ENCODE results near the gene CNTNAP5.

Gene CNTNAP5

DNA sequence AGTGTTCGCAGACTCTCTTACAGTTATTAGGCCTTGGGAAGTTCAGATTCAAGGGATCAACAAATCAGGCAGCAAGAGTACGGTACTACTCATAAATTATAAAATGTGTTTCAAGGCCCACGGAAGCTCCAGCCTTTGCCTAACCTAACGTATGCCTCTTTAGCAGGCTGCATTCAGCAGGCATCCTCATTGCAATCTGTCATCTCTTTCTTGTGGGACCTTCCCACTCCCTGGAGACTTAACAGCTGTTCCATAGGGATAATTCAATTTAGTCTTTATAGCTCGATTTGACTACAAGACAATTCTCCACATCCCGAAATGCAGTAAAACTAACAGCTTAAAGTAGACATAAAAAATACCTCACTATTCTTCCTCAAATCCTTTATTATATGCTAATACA, 453.7 kb downstream of the CNTNAP5 start:
- no peak for DNase-seq

DNA sequence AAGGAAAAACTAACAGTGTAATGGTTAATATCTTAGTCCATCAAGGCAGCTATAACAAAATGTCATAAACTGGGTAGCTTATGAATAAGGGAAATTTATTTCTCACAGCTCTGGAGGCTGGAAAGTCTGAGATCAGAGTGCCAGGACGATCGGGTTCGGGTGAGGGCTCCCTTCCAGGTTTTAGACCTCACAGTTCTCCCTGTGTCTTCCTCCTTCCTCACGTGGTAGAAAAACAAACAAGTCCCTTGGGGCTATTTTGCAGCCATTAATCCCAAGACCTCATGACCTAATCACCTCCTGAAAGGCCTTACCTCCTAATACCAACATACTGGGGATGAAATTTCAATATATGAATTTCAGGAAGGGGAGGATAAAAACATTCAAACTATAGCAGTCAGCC, 455.9 kb downstream of the CNTNAP5 start:
- DNase-seq, result no peak

DNA sequence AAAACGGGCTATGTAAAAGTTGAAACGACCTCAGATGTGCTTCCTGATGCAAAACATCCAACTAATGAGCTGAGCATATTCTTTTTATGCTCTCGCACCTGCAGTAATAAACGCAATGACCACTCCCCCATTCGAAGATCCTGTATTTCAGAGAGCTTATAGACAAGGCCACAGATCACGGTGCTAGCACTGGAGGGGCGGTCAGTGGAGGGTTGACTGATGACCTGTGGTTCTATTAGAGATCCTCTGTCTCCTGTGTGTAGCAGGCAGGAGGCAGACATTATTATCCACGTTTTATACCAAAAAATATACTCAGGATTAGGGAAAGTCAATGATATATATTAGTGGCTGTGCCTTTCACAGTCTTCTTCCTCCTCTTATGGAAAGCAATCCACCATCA, 457.0 kb downstream of the CNTNAP5 start:
- no peak for DNase-seq

DNA sequence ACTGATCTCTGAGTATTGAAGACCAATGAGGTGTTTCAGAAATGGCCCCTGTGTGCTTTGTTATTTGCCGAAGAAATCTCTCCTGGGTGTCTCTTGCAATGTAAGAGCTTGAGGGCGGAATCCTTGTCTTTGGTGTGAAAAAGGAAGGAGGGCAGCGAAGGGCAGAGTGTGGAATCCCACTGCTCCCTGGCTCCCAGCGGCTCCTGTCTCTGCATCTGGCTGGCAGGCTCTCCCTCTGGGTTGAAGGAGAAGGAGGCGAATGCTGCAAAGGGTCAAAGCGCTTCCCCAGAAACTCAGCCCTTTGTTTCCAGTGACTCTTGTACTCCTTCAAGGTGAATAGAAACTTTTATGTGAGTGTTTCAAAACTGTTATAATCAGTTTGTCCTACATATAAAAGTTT, 457.5 kb downstream of the CNTNAP5 start:
- no peak for DNase-seq

DNA sequence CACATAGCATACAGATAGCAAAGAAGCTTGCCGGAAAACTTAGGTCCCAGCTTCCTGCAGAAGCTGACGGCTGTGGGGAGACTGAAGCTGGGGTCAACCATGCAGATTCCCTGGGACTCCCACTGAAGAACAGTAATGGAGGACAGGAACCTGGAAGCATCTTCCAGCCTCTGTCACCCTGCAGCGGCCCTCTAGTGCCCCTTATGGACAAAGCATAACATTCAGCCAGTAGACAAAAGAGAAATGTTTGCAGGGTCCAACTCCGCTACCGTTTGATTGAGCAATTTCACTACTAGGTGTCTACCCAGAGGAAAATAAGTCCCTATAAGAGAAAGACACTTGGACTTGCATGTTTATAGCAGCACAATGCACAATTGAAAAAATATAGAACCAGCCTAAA, 460.6 kb downstream of the CNTNAP5 start:
- DNase-seq, result no peak

DNA sequence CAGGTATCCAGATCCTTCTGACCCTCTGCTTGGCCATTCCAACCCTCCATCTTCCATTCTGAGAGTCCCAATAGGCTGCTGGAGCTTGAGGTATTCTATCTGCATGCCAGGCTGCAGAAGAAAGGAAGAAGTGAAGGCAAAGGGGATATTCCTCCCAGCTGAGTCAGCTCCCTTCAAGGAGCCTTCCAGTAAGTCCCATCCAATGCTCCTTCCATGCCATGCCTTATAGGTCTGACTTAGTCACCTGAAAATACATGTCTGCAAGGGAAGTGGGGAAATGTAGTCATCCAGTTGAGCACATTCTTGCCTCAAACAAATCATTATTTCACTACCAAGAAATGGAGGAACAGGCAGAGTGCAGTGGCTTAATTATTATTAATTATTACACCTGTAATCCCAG, 464.6 kb downstream of the CNTNAP5 start:
- no peak for DNase-seq

DNA sequence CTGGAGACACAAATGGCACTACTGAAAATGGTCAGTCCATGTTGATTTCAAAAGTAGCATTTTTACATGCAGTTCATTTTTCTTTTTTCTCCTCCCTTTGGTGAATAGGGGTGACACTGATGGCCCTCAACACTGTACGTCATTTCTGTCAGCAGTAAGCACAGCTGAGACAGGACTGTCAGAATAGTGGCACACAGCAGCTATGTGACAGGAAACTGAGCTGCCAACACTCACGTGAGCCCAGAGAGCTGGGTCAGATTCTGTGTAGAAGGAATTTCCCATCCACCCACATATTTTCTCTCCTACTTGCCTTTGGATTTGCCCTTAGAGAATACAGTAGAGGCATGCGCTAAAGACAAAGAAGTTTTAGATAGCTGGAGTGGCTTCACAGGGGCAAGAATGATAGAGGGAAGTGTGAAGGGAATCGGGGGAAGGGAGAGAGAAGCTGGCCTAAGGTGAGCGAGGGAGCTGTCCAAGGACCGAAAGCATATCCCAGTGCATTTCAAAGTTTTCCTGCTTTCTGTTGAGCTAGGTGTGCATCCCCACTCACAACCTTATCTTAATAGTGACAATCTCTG, 476.6 kb downstream of the CNTNAP5 start:
- no peak for DNase-seq

DNA sequence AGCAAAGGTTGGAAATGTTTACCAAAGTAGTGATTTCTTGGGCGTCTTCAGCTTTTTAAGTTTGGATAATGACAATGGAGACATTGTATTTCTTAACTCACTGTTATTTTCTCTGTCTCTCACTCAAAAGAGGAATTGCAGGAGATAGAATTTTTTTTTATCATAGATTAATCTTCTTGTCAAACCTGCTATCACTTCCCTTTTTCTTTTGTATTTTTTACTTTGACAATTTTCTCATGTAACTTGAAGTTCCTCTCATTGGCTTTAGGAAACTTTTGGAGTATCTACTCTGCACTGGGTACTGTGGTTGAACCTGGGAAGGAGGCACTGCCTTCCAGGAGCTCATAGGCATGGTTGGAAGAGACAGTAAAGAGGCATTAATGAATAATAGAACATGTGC, 489.1 kb downstream of the CNTNAP5 start:
- no peak for DNase-seq

DNA sequence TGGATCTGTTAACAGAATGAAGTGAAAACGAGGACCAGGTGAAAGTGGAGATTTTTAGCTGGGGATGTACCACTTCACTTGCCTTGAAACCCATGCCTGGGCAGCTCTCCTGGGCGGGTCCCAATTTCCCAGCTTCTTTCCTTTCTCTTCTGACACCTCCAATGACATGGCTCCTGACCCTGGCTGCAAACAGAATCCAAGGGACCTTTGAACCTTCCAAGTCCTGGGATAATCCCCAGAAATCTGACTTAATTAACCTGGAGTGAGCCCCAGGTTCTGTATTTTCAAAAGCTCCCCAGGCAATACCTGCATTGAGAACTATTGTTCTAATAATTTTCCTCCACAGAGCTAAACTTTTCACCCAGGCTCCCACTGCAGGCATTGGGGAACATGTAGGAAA, 495.9 kb downstream of the CNTNAP5 start:
- no peak for DNase-seq

DNA sequence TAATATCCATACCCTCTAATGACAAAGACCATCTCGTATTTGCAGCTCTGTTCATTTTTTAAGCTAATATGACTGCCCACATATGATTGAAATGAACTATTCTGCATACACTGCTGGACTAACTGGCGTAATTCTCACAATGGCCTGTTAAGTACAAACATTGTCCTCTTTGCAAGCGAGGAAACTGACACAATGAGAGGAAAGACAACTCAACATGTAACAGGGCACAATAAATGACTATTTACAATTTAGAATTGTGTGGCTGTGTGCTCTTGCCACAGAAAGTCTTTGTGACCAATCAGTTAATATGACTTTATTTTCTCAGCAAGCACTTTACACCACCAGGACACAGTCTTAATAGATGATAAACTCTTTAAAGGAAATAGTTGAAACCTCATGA, 498.0 kb downstream of the CNTNAP5 start:
- no peak for DNase-seq

DNA sequence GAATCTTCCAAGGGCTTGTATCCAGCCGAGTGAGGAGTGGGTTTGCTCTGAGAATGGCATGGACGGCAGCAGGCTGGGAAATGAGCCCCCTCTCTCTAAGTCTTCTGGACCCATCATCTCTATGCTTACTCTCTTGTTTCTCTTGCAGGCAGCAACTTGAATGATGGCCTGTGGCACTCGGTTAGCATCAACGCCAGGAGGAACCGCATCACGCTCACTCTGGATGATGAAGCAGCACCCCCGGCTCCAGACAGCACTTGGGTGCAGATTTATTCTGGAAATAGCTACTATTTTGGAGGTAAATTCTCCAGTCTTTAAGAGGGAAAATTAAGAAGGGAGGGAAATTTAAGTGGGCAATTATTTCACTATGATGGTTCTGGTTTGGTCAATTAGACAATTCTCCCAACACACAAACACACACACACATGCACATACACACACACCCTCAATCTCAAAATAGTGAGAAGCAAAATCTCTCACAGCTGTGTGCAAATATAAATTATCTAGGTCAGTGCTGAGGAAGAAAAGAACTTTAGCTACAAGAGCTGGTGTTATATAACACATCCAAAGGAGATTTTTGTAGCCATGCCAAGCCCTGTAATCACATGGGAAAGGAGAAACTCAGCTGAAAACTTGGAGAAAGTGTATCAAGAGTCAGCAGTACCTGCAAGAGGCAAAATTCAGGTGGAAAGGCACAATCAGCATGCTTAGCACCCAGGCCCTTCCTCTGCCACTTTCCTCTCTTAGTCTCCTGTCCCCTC, 499.2 kb downstream of the CNTNAP5 start:
- DNase-seq, result no peak

DNA sequence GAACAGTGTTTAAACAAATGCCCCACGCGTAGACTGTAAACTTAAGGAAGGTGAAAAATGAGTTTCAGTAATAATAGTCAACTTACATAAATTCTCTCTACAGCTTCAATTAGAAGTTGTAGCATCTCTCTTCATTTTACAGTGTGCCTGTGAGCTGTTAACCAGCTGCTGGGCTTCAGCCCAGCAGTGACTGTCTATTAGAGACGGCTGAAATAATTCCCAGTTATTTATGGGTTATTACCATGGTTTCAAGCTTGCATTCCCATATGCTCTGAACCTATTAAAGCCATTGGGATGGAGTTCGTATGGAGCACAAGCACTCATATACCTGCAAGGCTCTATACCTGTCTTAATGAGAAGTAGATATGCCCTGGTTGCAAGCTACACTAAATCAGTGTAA, 501.1 kb downstream of the CNTNAP5 start:
- DNase-seq, result no peak

DNA sequence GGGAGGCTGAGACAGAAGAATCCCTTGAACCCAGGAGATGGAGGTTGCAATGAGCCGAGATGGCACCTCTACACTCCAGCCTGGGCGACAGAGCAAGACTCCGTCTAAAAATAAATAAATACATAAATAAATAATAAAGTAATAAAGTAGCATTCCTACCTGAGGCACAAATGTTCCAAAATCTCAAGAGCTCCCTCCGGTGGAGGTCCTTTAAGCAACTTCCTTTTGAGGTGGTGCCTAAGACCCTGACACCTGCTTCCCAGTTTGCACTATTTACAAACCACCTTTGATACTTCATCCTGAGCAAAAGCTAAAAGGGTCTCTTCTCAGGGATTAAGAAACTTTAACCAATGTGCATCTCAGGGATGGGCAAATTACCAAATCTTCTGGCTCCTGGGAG, 505.1 kb downstream of the CNTNAP5 start:
- DNase-seq, result no peak

DNA sequence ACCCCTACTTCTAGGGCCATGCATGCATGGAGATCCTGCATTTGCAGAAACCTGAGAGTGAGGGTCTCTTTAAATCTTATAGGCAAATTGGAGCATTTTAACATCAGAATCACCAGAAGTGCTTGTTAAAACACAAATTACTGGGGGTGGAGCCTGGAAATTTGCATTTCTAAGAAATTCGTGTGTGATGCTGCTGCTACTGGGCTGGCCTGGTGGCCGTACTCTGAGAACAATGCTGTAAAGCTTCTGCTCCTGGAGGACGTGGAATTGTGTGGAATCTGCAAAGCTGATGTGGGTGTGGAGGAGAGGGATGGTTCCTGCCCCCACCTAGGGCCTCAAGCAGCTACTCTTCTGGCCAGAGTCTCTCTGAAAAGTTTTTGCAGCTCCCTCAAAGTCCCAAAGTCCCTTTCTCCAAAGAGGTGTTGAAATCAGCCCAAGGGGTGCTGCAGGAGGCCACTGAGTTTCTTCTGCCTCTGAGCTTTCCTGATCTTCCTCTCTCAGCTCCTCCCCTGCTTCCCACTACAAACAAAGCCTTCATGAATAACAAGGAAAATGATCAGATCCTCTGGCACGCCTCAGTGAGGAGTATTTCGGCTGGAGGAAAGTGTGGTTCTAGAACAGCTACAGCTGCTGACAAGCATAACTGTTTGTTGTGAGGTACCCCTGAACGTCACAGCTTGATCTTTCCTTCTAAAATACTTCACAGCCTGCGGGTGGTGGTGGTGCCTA, 508.3 kb downstream of the CNTNAP5 start:
- DNase-seq, result no peak

DNA sequence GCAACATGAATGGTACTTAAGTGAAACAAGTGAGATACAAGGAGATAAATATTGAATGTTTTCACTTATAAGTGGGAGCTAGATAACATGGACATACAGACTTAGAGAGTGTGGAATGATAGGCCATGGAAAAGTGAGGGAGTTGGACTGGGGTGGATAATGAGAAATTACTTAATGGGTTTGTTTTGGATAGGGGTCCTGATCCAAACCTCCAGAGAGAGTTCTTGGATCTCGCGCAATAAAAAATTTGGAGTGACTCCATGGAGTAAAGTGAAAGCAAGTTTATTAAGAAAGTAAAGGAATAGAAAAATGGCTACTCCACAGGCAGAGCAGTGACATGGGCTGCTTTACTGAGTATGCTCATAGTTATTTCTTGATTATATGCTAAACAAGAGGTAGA, 508.9 kb downstream of the CNTNAP5 start:
- DNase-seq, result no peak

DNA sequence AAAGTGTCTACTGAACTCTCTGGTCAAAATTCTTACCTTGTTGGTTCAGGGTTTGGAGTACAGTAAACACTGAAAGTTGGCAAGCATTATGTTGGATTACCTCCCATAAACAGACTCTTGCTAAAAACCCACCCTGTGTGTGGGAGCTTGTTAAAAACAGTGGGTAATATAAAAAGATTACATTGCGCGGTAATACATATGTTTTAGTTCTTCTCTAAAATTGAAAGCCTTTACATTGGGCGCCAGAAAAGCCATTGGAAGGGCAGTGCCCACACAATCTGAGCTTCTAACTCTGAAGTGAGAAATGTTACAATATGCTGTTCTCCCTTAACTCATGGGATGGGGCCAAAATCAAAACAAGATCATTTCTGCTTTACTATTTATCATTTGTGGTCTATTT, 510.7 kb downstream of the CNTNAP5 start:
- no peak for DNase-seq

DNA sequence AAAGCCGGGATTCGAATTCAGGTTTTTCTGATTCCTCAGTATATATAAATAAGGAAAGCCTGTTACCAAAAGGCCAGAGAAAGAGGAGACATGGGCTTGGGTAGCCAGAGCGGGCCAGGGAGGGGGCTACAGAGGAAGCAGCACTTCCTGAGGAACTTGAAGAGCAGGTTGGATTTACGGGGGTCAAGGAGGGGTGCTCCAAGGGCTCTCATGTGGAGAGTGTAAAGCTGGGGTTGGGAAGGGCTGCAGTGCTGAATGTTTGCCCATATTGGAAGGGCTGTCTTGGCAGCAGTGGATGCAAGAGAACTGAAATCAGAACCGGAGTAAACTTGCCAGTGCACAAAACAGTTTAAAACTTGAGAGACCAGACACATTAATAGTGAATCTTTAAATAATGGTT, 511.5 kb downstream of the CNTNAP5 start:
- DNase-seq, result no peak

DNA sequence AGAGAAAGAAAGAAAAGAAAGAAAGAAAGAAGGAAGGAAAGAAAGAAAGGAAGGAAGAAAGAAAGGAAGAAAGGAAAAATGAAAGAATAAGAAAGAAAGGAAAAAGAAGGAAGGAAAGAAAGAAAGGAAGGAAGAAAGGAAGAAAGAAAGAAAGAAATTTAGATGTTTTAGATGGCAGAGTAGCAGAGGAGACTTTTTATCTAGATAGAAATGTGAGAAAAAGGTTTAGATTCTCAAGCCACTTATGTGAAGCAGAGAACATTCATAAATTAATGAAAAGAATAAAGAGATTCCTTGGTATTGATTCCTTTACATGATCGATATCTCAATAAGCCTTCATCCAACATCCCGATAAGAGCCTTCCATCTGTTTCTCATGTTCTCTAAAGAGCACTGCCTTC, 513.5 kb downstream of the CNTNAP5 start:
- no peak for DNase-seq

DNA sequence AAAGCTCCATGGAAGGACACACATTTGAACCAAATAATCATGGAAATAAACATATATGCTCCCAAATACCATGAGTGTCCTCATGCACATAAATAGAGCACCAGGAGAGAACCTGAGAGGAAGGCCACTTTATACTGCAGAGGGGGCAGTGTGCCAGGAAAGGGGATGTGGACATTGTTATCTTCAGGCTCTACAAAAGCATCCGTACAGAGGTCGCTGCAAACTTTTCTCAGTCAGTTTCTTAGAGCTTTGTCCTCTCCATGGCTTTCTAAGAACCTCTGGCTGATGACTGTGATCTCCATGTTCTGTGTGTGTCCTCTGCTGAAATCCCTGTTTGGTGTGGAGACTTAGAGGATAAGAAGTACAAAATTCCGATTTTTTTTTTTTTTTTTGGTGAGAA, 515.7 kb downstream of the CNTNAP5 start:
- no peak for DNase-seq

DNA sequence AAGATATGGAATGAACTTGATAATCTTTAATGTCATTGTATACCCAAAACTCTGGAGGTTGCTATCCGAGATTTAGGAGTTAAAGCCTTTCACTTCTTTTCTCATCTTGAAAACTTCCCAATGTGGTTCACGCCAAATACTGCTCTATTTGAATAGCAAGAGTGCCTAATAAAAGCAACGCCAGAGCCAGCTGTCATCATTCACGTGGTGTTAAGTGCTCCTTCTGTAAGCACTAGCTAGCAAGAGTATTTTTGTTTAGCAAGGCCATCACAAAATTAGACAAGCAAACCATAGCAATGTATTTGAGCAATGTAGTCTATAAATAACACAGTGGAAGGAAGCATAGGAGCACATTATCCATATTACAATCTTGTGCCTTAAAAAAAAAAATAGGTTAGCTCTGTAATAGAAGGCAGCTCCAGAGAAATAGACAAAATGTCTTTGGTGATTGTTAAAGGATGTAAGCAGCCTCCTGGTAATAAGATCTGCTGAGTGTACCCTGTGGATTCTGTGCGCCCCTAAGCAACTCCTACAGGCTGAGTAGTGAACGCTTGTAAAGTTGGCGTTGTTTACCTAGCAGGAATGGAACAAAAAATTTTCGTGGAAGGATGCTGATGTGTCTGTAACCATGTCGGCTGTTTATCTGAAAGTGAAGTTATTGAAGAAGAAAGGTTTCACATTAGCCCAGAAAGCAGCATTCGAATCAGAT, 518.0 kb downstream of the CNTNAP5 start:
- DNase-seq, result no peak

DNA sequence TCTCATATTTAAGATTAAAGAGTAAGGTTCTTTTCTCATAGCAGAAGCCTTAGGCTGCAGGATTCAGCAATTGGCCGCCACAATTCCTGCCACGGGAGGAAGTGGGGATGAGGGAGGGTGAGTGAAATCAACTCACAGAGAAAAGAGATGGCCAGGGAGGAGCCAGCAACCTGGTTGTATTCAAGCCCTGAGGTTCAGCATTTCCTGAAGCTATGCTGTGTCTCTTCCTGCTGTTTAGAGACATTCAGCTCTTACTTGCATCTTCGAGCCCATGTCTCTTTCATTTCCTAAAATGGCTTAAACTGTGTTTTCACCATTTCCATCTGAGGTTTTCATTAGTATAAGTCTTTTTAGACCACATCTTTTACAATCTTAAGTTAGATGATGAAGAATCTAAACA, 522.6 kb downstream of the CNTNAP5 start:
- no peak for DNase-seq

DNA sequence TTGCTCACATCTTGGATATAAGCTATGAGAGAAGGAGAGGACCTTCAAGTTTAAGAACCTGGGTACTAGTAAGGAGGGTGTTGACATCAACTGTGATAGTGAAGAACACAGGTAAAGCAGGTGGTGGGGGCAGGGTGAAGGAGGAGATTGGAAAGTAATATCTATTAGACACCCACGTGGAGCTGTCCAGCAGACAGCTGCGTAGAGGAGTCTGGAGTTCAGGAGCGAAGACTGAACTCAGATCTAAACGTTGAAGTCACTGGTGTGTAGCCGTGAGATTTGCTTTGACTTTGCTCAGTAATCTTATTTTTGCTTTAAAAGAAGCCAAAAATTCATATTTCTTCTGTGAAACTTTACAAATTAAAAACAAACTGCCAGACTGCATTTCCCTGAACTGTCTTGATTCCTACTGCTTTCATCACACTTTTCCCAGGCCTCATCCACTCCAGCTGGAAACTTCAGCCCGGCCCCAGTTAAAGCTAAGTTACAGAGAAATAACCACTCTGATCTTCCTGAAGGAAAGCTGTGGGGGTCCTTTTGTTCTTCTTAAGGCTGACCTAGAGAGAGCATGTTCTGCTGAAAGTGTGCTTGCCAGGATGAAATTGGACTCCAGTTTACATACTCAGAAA, 533.3 kb downstream of the CNTNAP5 start:
- DNase-seq, result no peak

DNA sequence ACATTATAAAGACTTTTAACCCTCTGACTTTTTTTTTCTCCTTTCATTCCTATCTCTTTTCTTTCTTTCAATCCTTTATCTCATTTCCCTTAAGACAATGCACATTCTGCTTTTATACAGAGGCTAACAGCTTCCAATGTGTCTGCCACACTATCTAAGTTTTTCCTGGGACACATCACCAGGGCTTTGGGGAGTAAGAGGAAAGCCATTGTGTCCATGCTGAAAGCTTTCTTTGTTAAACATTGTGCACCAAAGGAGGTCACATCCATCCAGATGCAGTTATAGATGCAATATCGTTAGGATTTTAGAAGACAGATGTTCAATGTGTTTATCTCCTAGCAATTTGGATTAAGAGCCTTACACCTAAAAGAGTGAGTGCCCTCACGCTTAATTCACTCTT, 534.1 kb downstream of the CNTNAP5 start:
- DNase-seq, result peak in 1 of 14 donors; percentile 4
